ENCODE results near the gene ELOVL6. TPM values are rescaled to one million over a fixed set of nuclear protein-coding genes. Genes with fewer than 3 reads are reported as not detected.

The ELOVL6 gene
- total and polyA plus RNA-seq, 9 of the 15 experiments (the other 6 are each of a cell fraction or from before 2014, with no cell fraction given): 18.3 to 82.6 (median 46.0) TPM

DNA sequence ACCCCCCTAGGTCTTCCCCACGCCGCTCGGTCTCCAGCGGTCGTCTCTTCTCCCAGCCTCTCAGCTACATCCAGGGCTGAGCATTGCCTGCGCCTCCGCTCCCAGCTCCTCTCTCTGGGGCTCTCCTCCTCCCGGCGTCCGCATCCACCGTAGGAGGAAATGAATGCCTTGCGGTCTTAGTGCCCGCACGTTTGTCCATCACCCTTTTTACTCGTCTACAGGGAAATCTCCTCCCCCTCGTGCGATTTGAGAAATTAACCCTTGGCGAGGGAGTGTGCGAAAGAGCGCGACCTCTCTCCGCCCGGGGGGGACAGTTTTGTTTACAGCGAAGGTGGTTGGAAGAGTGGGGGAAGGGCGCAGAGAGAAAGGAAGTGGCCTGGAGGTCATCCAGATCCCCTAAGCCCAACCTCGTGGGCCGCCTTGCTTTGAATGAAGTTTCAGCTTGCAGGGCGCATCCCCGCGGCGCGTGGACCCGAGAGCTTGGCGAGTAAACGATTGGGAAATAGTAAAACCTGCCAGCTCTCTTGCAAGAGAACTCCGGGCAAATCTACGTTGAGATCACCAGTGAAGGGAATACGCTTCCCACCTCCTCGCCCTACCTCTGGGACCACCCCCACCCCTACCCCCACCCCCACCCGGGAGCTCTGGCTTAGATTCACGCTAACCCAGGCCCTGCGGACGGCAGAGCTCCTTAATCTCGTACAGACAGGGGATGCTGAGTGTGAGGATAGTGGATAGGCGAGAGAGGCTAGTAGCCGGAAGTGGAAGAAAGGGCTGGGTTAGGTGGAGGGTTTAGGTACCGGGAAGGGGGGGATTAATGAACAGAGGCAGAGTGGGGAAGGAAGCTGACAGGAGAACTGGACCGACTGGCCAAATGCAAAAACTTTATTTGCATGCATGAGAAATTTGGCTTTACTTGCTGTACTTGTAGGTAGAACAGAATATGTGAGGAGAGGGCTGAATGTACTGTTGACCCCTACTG lies at the start of gene ELOVL6 (continued):
- TF ChIP-seq KLF16 (IDR thresholded peaks at IDR 0.05): 0 out of 2 replicates have a peak, but pooled peaks have one; percentile 12
- TF ChIP-seq CHCHD3 (CRISPR knock-in tag; IDR thresholded peaks at IDR 0.05): no peak
- no peak for TF ChIP-seq ZFP30 (CRISPR knock-in tag; IDR thresholded peaks at IDR 0.05; ENCODE audit: borderline replicate concordance)
- TF ChIP-seq ZNF224 (CRISPR knock-in tag; IDR thresholded peaks at IDR 0.05): no peak
- TF ChIP-seq DPF2 (IDR thresholded peaks at IDR 0.05): peak; percentile 75
- TF ChIP-seq SUPT5H (IDR thresholded peaks at IDR 0.05): peak; percentile 86
- TF ChIP-seq CBFA2T3 (IDR thresholded peaks at IDR 0.05): peak; percentile 62
- TF ChIP-seq ZNF165 (CRISPR knock-in tag; IDR thresholded peaks at IDR 0.05; ENCODE audit: borderline replicate concordance): no peak
- TF ChIP-seq JUNB (CRISPR knock-in tag; conservative IDR thresholded peaks at IDR 0.05): no peak
- no peak for TF ChIP-seq GATAD2A (IDR thresholded peaks at IDR 0.05)
- no peak for TF ChIP-seq ZNF184 (CRISPR knock-in tag; IDR thresholded peaks at IDR 0.05)
- TF ChIP-seq ZC3H11A (IDR thresholded peaks at IDR 0.05; ENCODE audit: low read depth, low read length): no peak
- peak; percentile 84 for TF ChIP-seq FOXM1 (IDR thresholded peaks at IDR 0.05; ENCODE audit: low read depth)
- no peak for TF ChIP-seq FOXM1 (CRISPR knock-in tag; IDR thresholded peaks at IDR 0.05; ENCODE audit: low read depth)
- TF ChIP-seq, protein P1, sequence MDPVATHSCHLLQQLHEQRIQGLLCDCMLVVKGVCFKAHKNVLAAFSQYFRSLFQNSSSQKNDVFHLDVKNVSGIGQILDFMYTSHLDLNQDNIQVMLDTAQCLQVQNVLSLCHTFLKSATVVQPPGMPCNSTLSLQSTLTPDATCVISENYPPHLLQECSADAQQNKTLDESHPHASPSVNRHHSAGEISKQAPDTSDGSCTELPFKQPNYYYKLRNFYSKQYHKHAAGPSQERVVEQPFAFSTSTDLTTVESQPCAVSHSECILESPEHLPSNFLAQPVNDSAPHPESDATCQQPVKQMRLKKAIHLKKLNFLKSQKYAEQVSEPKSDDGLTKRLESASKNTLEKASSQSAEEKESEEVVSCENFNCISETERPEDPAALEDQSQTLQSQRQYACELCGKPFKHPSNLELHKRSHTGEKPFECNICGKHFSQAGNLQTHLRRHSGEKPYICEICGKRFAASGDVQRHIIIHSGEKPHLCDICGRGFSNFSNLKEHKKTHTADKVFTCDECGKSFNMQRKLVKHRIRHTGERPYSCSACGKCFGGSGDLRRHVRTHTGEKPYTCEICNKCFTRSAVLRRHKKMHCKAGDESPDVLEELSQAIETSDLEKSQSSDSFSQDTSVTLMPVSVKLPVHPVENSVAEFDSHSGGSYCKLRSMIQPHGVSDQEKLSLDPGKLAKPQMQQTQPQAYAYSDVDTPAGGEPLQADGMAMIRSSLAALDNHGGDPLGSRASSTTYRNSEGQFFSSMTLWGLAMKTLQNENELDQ (CRISPR knock-in tag; IDR thresholded peaks at IDR 0.05; ENCODE audit: borderline replicate concordance): no peak
- TF ChIP-seq, protein P2, sequence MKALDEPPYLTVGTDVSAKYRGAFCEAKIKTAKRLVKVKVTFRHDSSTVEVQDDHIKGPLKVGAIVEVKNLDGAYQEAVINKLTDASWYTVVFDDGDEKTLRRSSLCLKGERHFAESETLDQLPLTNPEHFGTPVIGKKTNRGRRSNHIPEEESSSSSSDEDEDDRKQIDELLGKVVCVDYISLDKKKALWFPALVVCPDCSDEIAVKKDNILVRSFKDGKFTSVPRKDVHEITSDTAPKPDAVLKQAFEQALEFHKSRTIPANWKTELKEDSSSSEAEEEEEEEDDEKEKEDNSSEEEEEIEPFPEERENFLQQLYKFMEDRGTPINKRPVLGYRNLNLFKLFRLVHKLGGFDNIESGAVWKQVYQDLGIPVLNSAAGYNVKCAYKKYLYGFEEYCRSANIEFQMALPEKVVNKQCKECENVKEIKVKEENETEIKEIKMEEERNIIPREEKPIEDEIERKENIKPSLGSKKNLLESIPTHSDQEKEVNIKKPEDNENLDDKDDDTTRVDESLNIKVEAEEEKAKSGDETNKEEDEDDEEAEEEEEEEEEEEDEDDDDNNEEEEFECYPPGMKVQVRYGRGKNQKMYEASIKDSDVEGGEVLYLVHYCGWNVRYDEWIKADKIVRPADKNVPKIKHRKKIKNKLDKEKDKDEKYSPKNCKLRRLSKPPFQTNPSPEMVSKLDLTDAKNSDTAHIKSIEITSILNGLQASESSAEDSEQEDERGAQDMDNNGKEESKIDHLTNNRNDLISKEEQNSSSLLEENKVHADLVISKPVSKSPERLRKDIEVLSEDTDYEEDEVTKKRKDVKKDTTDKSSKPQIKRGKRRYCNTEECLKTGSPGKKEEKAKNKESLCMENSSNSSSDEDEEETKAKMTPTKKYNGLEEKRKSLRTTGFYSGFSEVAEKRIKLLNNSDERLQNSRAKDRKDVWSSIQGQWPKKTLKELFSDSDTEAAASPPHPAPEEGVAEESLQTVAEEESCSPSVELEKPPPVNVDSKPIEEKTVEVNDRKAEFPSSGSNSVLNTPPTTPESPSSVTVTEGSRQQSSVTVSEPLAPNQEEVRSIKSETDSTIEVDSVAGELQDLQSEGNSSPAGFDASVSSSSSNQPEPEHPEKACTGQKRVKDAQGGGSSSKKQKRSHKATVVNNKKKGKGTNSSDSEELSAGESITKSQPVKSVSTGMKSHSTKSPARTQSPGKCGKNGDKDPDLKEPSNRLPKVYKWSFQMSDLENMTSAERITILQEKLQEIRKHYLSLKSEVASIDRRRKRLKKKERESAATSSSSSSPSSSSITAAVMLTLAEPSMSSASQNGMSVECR (CRISPR knock-in tag; IDR thresholded peaks at IDR 0.05): 0 out of 2 replicates have a peak, but pooled peaks have one; percentile 6
- no peak for TF ChIP-seq ZNF232 (CRISPR knock-in tag; IDR thresholded peaks at IDR 0.05)
- TF ChIP-seq, protein P3, sequence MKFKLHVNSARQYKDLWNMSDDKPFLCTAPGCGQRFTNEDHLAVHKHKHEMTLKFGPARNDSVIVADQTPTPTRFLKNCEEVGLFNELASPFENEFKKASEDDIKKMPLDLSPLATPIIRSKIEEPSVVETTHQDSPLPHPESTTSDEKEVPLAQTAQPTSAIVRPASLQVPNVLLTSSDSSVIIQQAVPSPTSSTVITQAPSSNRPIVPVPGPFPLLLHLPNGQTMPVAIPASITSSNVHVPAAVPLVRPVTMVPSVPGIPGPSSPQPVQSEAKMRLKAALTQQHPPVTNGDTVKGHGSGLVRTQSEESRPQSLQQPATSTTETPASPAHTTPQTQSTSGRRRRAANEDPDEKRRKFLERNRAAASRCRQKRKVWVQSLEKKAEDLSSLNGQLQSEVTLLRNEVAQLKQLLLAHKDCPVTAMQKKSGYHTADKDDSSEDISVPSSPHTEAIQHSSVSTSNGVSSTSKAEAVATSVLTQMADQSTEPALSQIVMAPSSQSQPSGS (CRISPR knock-in tag; IDR thresholded peaks at IDR 0.05): no peak
- TF ChIP-seq, protein P4, sequence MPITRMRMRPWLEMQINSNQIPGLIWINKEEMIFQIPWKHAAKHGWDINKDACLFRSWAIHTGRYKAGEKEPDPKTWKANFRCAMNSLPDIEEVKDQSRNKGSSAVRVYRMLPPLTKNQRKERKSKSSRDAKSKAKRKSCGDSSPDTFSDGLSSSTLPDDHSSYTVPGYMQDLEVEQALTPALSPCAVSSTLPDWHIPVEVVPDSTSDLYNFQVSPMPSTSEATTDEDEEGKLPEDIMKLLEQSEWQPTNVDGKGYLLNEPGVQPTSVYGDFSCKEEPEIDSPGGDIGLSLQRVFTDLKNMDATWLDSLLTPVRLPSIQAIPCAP (CRISPR knock-in tag; IDR thresholded peaks at IDR 0.05; ENCODE audit: borderline replicate concordance): no peak
- TF ChIP-seq HOXB6 (CRISPR knock-in tag; IDR thresholded peaks at IDR 0.05; ENCODE audit: borderline replicate concordance): no peak
- no peak for TF ChIP-seq SETDB1 (IDR thresholded peaks at IDR 0.05; ENCODE audit: low read length)
